Stimulated activated CD4-positive, alpha-beta T cell treated with anti-CD3 and anti-CD28 coated beads, Interleukin-15, amount 100 ng/mL, for 1 hour (primary cell): ENCODE measurements around the gene ACYP2.
"Not testable (repeated sequence)": the region's sequence is repeated elsewhere in the genome, so short reads cannot be mapped to it uniquely, and the experiment has no call there.

Experiments
- DNase-seq, 2 donors: peaks; one replicate each; pipeline ENCODE4 v3.0.0-alpha.2; 2020; ENCODE audit warnings: low read depth in 1 of 2, low spot score in 1 of 2

Gene ACYP2

GRCh38 chr2:54115284-54116137 is at the start of gene ACYP2:
ACYP2 (plus strand) TSS chr2:54115615.
- peak; percentile 82 to 86 for DNase-seq

GRCh38 chr2:54065891-54066290 is 49.5 kb upstream of the ACYP2 start:
- DNase-seq: no peak

- DNase-seq: no peak
These were observed 47.5 kb upstream of the ACYP2 start for GRCh38 chr2:54067851-54068375.

- DNase-seq: not testable (repeated sequence)
These were observed 42.9 kb upstream of the ACYP2 start for GRCh38 chr2:54072483-54072882.

GRCh38 chr2:54073796-54074195 is 41.6 kb upstream of the ACYP2 start:
- no peak for DNase-seq

GRCh38 chr2:54074606-54075341 is 40.6 kb upstream of the ACYP2 start:
- no peak for DNase-seq

GRCh38 chr2:54076586-54076985 is 38.8 kb upstream of the ACYP2 start:
- no peak for DNase-seq

- no peak for DNase-seq
These were observed 38.1 kb upstream of the ACYP2 start for GRCh38 chr2:54077088-54077900.

GRCh38 chr2:54079331-54079730 is 36.1 kb upstream of the ACYP2 start:
- DNase-seq: no peak

- DNase-seq: no peak
These were observed 33.8 kb upstream of the ACYP2 start for GRCh38 chr2:54081574-54081973.

GRCh38 chr2:54083021-54083420 is 32.4 kb upstream of the ACYP2 start:
- no peak for DNase-seq

GRCh38 chr2:54083445-54083844 is 32.0 kb upstream of the ACYP2 start:
- no peak for DNase-seq

GRCh38 chr2:54084600-54084999 is 30.8 kb upstream of the ACYP2 start:
- no peak for DNase-seq

- DNase-seq: no peak
These were observed 30.3 kb upstream of the ACYP2 start for GRCh38 chr2:54085069-54085468.

- no peak for DNase-seq
These were observed 29.3 kb upstream of the ACYP2 start for GRCh38 chr2:54086157-54086556.

- no peak for DNase-seq
These were observed 27.2 kb upstream of the ACYP2 start for GRCh38 chr2:54088191-54088634.

- DNase-seq: no peak
These were observed 26.7 kb upstream of the ACYP2 start for GRCh38 chr2:54088719-54089118.

- DNase-seq: no peak
These were observed 24.8 kb upstream of the ACYP2 start for GRCh38 chr2:54090521-54091117.

- DNase-seq: no peak
These were observed 22.5 kb upstream of the ACYP2 start for GRCh38 chr2:54092940-54093339.

- DNase-seq: not testable (repeated sequence)
These were observed 20.0 kb upstream of the ACYP2 start for GRCh38 chr2:54095406-54095805.

GRCh38 chr2:54096141-54096540 is 19.3 kb upstream of the ACYP2 start:
- DNase-seq: not testable (repeated sequence)
